ENCODE results near the gene GAS2L2.

GAS2L2 gene

DNA sequence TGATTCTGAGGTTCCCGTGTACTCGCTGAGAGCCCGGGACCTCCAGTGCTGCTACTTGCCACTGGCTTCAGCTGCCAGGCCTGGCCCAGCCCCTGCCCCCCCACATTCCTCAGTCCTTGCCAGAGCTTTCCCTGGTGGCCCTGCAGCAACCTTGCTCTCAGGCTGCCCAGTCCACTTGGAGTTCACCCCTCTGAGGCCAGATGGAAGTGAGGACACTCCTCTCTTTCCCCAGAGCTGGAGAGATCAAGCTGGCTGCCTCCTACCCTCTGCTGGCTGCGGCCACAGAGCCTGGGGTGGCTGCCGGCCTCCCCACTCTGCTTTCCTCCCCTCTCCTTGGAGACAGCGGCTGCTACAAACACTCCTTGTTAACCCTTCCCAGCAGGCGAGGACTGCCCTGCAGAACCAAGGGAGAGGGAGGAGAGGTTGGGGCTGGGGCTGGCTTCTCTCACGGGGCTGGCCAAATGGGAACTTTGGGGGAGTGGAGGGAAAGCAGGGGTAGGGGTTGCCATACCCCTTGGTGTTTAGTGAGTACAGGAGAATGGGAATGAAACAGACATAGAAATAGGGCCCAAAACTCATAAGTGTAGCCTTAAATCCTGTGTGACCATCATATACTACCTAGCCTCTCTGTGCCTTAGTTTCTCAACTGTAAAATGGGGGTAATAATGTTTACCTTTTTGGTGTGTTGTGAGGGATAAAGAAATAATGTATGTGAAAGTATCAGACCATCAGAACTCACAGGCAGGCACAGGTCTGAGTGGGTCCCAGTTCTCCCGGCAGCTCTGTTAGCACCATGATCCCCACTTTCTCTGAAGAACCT, at the start of gene GAS2L2:
TSS of gene GAS2L2 (minus strand) at position 295 of the 820 bp plus-strand sequence. CDS start 389 bp downstream, outside the sequence.
- no peak for DNase-seq

DNA sequence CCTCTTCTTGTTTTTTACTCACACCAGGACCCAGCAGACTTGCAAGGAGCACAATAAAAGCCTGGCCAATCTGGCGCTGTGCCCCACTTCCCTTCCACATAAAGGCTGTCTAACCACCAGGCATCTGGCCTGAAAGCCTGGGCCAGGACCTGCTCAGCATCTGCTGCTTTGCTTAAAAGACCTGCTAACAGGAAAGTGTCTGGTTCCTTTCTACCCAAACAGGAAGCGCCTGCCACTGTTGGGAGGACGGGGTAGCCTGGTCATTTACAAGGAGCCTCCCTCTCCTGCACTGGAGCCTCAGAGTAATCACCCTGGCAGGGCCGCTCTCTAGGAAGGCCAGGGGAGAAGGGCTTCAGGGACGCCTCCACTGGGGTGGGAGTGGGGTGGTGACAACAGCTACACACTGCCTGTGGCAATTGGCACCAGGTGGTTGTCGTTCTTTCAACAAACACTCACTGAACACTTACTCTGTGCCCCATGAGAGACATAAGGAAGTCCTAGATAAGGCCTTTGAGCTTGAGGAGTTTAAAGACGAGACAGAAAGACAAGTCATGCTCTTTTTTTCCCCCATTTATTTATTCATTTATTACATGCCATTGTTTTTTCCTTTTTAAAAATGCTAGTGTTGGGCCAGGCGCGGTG, 48.7 kb upstream of the GAS2L2 start:
- peak; percentile 71 for DNase-seq

DNA sequence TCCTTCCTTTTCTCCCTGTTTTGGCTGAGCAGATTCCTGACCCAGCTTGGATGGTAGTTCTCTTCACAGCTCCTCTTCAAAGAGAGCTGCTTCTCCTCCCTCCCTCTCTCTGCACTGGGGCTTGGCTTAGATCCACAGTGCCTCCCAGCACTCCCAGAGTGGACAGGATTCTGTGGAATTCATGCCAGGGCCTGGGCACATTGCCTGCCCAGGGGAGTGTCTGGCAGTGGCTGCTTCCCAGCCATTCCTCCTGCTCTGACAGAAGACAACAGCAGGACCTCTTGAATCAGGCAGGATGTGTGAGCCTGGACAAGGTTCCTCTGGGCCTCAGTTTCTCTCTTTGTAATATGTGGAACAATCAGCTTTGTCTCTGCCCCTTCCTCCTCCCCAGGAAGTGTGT, 46.9 kb upstream of the GAS2L2 start:
- DNase-seq: no peak

DNA sequence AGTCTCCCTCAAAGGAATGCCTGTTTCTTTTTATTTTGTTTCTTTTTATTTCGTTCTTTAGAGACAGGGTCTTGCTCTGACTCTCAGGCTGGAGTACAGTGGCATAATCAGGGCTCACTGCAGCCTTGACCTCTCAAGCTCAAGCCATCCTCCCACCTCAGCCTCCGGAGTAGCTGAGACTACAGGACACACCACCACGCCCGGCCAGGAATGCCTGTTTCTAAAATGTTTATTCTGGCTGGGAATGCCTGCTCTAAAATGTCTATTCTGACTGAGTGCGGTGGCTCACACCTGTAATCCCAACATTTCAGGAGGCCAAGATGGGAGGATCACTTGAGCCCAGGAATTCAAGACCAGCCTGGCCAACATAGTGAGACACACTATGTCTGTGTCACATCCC, 44.9 kb upstream of the GAS2L2 start:
- no peak for DNase-seq

DNA sequence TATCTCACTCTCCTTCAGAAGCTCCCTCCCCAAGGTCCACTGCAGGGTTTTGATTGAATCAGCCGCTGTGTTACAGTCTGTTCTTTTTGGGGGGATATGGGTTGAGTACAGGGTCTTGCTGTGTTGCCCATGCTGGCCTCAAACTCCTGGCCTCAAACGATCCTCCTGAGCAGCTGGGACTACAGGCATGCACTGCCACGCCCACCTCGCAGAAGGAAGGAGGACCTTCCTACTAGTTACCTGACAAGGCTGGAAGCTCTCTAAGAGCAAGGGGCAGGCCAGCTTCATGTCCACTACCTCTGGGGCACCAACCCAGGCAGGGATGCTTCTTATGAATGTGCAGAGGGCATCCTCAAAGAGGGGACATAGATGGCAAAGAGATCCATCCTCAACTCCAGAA, 44.3 kb upstream of the GAS2L2 start:
- no peak for DNase-seq

DNA sequence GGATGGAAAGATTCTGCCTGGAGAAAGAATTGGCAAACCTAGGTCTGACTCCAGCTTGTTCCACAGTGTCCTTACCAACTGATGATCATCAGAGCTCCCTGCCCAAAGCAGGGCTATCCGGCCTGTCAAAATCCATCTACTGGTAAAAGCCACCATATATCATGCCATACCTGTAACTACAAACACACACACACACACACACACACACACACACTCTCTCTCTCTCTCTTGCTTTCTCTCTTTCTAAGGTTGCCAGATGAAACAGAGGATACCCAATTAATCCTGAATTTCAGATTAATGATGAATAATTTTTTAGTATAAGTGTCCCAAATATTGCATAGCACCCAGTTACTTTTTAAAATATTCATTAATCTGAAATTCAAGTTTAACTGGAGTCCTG, 43.9 kb upstream of the GAS2L2 start:
- DNase-seq: no peak

DNA sequence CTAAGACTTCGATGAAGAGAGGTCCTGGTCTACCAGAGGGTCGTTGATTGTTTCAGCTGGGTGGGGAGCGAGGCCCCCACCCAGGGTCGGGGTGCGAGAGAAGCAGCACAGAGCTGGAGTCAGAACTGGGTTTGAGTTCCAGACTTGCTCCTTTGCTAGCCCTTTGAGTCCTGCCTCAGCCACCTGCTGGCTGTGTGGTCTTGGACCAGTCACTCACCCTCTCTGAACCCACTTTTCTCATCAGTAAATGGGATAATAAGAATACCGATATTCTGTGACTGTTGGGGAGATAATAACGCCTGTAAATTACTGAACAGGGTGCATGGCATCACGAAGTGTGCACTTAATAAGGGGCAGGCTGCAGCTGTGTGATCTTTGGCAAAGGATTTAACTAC, 42.8 kb upstream of the GAS2L2 start:
- no peak for DNase-seq

DNA sequence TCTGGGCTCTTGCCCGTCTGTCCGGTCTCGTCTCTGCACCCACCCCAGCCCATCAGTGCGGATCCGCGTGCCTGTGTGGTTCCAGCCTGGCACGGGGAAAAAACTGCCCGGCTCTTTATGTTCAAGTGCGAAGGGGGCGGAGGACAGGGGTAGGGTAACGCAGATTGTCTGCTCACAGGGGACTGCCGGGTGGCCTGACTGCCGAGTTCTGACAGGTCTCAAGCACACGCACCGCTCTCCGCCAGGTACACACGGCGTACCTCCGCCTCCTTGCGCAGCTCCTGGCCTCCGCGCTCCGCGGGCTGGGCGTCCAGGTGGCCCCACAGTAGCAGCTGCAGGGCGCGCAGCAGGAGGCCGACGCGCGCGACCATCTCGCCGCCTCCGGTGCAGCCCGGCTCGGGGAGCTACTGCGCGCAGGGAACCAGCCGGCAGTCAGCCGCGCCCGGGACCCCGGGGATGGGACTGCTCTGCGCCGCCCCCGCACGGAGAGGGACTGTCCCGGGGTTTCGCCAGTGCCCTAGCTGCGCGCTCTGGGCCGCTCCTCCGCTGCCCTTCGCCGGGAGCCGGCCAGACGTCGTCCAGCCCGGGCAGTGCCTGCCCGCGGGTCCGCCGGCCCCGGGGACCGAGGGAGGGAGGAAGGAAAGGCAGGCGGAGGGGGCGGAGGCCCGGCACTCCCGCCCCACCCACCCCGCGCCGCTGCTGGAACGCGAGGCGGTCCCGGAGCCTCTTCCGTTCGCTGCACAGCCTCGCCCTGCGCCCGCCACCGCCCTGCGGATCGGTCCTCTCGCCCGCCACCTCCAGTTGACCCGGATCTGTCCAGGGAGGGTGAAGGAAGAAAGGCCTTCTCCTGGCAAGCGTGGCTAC, 42.2 kb upstream of the GAS2L2 start, which contains the start of gene MMP28:
TSS of gene MMP28 (minus strand) at position 635 of the 864 bp plus-strand sequence. CDS start at position 371, 264 bp downstream.
- DNase-seq: peak; percentile 79

DNA sequence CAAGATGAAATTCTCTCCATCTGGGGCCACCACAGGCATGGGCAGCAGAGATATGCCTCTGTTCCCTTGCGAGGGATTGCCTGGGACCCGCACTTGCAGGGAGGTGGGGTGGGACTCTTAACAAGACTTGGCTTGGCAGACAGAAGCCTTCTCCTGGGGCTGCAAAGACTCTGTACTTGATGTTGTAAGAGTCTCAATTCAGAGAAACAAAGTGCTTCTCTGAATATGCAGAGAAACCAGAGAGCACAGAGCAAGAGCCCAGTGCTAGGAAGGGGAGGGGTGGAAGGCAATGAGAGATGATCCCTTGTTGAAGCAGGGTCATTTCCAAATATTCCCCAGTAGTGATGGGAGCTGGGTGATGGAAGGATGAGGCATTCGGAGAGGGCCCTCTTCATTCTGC, 40.2 kb upstream of the GAS2L2 start:
- DNase-seq: no peak

DNA sequence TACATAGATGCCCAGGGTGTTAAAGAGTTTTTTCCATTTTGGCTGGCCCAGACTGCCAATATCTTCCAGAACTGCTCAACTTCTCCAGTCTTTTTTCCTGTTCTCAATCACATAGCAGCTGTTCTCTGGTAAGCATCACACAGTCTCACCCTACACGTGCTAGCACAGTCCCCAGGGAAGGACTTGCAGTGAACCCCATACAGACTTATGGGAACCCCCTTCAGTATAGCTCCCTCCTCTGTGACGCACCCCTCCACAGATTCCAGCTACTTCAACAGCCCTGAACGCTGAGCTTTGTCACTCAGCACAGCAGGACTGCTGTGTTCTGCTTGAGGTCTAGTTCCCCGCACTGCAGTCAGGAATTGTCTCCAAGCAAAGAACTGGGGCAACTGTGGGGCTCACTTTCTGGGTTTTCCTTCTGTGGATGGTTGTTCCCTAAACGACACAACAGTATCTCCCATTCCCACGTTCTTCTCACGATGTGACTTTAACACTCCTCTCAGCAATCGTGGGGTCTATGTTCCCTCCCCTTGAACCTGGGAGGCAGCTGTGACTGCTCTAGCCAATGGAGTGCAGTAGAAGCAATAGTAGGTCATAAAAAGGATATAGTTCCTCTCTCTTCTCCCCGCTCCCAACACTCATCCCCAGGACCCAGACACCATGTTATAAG, 38.8 kb upstream of the GAS2L2 start:
- DNase-seq: no peak

DNA sequence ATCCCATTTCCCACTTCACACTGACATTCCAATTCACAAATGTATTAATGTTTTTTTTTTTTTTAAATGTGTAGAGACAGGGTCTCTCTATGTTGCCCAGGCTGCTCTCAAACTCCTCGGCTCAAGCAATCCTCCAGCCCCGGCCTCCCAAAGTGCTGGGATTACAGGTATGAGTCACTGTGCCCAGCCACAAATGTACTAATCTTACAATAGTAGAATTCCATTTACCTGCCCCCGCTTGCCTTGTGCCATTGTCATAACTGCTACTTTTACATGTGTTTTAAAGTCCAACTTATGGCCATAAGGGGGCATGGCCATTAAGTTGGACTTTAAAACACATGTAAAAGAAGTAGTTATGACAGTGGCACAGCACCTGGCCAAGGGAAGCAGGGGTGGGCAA, 37.8 kb upstream of the GAS2L2 start:
- no peak for DNase-seq

DNA sequence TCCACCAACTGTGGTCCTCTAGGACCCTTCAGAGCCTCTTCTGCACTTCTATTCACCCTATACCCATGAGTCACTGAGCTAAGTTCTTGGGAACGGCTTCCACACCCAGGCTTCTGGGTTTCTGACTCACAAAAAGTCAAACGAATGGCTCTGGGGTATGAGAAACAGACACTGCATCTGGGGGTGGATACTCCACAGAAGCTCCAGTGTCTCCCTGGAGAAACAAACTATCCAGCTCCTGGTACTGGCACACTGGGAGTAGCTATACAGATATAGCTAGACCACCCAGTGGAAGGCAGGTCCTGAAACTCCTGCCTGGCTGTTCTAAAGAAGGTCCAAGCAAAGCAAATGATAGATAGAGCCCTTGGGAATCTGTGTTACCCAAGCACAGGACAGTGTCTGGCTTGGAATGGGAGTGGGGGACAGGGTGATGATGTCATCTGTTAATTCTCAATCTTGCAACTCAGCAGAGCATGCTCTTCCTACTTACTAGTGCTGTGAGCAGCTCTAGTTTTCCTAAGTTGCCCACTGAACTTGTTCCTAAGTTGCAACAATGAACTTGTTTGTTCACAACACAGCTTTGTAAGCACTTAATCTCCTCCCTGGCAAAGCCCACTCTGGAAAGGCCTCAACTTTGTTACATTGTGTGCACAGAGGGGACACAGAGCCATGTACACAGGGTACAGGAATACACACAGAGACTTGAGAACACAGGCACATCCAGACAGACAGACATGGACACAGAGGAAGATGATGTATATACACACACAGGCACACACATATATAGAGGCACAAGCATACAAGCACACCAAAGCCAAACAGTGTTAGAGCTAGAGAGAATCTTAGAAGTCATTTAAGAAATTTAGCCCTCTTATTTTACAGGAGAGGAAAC, 35.7 kb upstream of the GAS2L2 start:
- no peak for DNase-seq

DNA sequence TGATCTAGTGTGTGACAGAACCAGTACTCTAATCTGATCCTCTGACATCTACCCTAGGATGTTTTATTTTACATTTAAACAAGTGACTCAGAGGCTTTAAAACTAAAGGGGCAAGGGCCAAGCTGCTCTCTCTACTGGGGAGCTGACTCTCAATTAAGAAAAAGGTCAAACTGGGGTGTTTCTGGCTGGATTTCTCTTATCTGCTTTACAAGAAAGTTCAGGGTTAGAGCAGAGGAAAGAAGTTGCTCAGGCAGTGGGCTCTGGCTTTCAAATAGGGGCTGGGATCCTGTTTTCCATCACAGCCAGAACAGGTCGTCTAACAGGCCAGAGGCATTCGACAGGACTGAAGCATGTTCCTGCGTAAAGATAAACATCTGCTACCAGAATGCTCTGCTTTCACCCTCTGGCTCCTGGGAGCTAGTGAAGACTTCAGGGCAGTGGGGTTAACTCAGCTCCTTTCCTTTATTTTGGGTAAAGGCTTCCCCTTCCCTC, 33.9 kb upstream of the GAS2L2 start:
- peak; percentile 17 for DNase-seq

DNA sequence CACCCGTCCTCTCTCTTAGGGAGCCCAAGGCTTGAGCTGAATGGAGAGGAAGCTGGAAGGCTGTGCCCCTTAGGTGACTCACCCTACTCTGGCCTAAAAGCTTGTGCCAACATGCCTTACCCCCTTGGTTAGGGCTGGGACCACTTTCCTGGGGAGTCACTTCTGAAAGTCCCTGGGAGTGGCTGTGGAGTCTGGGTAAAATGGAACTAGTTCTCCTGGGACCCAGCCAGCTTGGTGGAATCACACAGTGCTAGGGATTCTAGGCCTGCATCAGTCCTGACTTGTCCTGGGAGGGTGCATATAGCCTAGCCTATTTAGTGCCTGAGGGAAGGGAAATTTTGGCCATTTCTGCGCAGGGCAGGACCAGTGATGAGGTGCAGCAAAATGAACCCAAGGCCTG, 31.9 kb upstream of the GAS2L2 start:
- no peak for DNase-seq

DNA sequence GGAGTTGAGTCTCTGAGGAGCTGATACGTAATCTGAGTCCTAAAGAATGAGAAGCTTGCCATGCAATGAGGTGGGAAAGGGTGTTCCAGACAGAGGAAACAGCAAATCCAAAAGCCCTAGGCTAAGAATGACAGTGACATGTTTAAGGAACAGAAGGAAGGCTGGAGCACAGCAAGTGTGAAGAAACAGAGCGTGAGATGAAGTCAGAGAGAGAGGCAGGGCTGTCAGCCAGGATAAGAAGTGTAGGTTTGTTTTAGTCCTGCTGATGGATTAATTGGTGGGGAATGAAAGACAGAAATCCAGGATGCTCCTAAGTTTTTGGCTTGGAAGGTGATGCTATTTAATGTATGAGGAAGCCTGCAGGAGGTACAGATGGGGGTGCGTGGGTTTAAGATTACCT, 27.9 kb upstream of the GAS2L2 start:
- DNase-seq: no peak

DNA sequence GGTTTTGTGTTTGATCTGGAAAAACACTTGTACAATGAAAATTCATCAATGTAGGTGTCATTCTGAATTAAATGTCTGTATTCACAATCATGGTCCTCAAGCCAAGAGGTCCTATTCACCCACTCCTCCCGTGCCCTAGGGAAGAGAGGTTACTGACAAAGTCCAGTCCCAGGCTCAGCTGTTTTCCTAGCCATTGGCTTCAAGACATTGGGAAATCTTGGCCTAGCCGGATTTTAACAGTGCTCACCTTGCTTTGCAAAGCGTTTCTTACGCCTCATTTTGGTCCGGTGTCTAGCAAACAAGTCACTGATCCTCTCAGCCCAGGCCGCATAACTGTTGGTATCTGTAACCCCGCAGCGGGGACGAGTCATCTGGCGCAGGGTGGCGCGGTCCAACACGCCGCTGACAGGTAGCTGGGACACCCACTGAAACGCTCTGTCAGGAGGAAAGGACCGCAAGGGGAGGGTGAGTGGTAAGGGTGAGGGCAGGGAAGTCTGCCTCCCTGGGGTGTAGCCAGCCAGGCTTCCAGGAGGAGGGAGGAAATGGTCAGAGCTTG, 25.7 kb upstream of the GAS2L2 start:
- DNase-seq: no peak

DNA sequence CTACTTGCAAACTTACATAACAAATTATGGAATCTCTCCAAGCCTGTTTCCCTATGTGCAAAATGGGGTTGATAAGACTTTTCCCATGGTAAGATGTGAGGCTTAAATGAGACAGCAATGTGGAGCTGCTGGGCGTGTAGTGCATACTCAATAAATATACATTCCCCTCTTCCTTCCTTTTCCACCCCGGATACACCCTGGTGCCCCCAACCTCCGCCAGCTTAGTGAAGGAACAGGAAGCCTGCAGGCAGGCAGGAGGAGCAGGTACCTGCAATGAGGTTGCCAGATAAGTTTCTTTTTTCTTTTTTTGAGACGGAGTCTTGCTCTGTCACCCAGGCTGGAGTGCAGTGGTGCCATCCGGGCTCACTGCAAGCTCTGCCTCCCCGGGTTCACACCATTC, 22.5 kb upstream of the GAS2L2 start:
- DNase-seq: no peak

DNA sequence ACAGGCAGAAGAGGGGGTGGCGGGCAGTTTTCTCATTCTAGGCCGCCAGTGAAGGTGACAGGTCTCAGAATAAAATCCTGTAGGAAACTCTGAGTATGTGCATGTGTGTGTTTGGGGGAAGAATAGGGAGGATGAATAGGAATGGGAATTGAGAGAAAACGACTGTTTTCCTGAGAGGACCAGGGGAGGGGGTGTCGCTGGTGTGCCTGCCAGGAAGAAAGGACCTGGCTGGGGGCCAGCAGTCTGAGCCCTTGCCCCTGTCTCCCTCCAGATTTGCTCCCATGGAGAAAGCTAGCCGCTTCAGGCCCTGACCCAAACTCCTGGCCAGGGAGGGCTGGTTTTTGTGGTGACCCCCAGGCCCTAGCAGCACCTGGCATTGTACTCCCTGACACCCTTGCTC, 22.0 kb upstream of the GAS2L2 start:
- DNase-seq: no peak

DNA sequence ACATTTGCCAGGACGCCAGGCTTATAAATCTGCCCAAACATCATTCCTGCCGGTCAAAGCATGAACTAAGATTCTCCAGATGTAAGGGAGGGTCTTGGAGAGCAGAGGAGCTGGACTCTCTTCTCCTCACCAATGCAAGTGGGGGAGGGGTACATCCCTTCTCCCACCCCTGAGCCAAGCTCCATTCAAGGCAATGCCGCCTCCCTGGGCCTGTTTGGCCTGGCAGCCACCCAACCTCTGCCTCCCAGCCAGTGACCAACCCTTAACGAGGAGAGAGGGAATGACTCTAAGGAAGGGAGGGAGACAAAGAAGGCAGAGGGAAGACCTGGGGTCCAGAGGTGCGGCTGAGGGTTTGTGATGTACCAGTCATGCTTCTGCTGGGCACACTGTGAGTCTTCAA, 21.5 kb upstream of the GAS2L2 start:
- no peak for DNase-seq

DNA sequence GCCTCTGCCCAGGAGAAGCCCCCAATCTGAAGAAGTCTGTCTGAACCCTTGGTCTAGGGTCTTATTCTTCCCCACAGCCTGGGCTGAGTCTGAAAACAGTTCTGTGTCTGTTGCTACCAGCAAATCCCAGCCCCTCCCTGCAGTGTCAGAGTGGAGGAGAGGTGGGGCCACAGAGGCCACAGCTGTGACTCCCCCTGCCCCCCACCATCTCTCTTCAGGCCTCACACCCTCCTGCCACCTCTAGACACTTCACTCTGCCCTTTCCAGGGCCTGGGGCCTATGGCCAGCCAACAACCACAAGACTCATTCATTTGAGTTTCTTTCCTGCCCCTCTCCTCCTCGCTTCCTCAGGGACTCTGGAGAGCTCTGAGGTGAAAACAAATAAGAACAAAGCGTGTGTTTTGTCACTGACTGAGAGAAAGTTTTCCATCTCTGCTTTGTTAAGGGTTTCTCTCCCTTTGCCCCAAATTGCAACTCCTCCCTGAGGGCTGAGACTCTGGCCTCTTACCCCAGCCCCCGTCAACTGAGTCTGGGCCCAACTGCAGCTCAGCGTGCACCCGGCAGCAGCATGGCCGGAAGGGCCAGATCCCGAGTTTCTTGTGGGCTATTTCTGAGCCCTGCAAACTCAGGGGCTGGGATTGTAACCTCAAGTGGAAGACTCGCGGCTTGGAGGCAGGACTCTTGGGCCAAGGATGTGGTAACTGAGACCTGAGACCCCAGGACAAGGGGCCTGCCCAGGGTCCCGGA, 20.8 kb upstream of the GAS2L2 start:
- DNase-seq: no peak

DNA sequence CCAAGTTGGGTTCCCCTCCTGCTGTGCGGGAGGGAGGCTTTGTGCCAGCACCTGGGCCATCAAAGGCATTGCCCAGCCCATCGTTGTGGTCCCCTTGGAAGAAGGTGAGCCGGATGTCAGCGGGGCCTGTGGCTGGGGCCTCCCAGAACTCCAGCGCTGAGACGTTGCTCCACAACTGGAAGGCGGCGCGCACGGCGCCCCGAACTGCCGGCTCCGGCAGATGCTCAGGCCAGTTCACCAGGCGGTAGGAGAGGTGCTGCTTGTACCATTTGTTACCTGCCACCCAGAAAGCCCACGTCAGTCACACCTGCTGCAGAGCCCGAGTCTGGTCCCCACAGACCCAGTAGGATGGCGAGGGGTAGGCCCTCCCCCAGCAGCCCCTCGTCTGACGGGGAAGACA, 20.1 kb upstream of the GAS2L2 start:
- DNase-seq: no peak

Data from NCI-H2171 treated with DMSO at 0.1 percent for 48 hours (cell line).